Activated naive CD4-positive, alpha-beta T cell treated with anti-CD3 and anti-CD28 coated beads, Interleukin-2, amount 50 U/mL, for 16 hours (primary cell): ENCODE measurements around the gene DCTN5.
"Not testable (repeated sequence)": the region's sequence is repeated elsewhere in the genome, so short reads cannot be mapped to it uniquely, and the experiment has no call there.

Experiments
- DNase-seq: peaks from one replicate; pipeline ENCODE4 v3.0.0-alpha.2; 2020

Gene DCTN5

DNA sequence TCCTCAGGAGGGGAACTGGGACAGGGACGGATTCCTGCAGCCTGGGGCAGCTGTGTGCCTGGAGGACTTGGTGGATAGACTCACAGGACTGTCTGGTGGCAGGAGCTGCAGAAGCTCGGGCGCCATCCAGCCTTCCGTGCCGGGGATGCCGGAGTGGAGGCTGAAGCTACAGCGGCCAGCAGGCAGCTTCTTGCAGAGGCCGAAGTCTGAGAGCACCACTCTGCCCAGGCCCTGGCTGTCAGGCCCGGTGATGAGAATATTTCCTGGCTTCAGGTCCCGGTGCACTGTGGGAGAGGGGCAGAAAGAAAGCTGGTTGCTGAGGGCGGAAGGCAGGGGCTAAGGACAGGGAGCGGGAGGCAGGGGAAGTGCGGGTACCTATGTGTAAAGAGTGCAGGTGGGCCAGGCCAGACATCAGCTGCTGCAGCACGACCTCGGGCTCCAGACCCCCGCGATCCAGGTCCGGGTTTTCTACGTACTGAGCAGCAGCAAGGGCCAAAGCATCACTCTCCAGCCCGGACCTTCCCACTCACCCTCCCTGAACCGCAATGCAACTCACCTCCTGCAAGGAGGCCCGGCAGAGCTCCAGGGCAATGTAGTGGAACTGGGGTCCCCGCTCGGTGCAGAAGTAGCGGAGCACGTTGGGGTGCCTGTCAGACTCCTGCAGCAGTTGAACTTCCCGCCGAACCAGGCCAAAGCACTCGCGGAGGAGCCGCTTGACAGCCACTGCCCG is 53.5 kb downstream of the DCTN5 start:
- no peak for DNase-seq

DNA sequence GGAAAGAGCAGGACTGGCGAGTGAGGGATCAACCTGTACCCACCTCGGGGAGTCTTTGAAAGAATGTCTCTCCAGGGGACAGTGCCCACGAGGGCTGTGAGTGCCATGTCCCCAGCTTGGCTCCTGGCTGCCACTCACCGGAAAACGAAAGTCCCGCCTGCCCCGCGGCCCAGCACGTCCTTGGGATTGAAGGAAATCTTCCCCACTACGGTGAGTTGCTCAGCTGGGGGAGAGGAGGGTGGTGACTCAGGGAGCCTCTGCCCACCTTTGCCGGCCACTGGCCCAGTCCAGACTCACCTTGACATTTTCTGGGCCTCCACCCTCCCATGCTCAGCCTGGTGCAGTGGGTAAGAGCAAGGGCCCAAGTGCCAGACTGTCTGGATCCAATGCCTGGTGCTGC is 54.5 kb downstream of the DCTN5 start:
- DNase-seq: no peak

DNA sequence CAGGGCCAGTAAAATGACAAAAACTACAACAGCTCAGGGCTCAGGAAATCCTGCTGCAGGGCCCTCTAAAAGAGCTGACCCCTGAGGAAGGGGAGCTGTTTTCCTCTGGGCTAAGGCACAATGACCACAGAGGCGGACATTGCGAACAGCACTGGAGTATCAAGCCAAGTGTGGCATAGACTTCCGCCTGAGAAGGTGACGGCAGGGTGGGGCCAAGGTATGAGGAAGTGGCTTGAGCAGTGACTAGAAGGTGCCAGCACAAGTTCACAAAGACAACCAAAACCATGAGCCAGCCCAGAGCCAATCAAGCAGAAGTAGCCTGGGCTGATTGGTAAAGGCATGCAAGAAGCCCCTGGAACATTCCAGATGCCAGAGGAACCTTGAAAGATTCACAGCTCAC is 57.8 kb downstream of the DCTN5 start:
- DNase-seq: no peak

DNA sequence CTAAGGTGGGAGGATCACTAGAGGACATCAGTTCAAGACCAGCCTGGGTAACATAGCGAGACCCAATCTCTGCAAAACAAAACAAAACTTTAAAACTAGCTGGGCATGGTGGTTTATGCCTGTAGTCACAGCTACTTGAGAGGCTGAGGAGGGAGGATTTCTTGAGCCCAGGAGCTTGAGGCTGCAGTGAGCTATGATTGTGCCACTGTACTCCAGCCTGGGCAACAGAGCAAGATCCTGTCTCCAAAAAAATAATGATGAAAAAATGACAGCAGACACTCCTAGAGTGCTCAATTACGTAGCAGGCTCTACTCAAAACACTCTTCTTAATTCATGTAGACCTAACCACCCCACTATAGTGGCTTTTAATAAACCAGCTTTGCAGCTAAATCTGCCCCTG is 58.8 kb downstream of the DCTN5 start:
- DNase-seq: no peak

DNA sequence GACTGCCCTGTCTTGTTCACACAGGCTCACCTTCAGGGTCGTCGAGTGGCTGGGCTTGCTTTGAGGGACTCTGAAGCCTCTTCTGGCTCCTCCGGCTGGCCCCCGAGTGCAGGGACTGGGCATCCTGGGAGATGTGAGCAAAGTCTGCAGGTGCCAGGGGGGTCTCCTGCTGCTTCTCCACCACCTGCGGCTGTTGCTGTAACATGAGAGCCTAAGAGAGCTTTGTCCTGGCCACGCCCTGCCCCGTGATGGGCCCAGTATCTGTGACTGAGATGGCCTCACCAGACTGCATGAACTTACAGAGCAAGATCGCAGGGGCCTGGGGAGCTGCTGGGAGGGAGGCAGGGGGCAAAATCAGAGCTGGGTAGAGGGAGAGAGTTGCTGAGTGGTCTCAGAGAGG is 59.2 kb downstream of the DCTN5 start:
- DNase-seq: no peak

- no peak for DNase-seq
Observed at GRCh38 chr16:23701045-23701444, 59.8 kb downstream of the DCTN5 start.

DNA sequence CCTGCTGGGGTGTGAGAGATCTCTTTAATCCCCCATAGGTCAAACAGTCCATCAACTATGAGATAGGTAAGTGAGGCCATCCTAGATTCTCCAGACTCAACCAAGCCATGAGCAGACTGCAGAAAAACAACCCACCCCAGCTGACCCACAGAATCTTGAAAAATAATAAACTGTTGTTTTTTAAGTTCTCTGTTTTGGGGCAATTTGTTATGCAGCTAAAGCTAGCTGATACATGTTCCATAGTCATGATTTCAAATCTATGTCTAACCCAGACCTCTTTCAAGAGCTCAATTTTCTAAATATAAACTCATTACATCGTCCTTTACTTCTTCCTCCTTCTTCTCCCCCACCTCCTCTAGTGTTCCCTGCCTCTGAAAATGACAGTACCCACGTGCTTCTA is 61.7 kb downstream of the DCTN5 start:
- no peak for DNase-seq

DNA sequence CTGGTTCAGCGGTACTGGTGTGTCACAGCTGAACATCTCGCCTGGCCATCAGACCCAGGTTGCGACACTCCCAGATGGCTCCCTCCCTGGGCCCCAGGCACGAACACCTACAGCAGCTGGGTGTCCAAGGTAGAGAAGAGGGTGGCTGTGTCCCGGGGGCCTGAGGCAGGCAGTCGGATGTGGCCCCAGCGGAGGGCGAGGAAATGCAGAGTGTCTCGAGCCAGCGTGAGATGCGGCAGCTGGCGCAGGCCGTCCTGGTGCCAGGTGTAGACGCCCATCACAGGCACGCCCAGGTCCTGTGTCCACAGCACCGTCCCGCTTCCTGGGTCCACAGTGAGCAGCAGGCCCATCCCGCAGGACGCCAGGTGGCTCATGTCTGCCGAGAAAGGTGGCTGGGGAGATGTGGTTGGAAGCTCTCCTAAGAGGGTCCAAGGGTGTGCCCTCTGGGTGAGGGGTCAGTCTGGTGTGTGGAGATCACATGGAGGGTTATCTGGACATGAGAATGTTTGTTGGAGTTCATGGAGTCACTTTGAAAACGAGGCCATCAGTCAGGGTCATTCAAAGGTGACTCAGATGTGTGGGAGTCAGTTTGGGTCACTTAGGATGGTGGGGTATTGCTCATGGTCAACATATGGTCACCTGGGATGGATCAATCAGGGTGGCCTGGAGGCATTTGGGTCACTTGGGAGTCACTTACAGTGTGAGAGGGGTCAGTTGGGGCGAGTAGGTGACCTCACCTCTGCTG is 63.7 kb downstream of the DCTN5 start:
- no peak for DNase-seq

- DNase-seq: no peak
Observed at GRCh38 chr16:23705517-23705902, 64.2 kb downstream of the DCTN5 start.

- no peak for DNase-seq
Observed at GRCh38 chr16:23706439-23706838, 65.2 kb downstream of the DCTN5 start.

GRCh38 chr16:23709536-23709935 is 68.3 kb downstream of the DCTN5 start:
- no peak for DNase-seq

DNA sequence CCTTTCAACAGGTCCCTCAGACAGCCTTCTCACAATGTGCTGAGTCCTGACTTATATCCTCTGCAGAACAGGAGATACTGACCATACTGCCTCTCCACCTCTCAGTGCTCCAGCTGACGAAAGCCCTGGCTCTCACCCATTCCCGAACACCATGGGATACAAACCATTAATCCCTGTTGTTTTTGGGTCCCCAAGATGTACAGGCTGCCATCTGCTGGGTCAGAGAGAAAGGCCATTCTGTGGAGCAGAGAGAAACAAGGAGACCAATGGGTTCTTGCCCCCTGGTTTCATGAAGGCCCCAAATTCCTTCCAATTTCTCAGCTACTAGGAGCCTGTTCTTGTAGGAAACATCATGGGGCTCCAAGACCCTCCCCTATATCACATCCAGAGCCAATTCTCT is 68.7 kb downstream of the DCTN5 start:
- no peak for DNase-seq

- DNase-seq: no peak
Observed at GRCh38 chr16:23710504-23710903, 69.2 kb downstream of the DCTN5 start.

DNA sequence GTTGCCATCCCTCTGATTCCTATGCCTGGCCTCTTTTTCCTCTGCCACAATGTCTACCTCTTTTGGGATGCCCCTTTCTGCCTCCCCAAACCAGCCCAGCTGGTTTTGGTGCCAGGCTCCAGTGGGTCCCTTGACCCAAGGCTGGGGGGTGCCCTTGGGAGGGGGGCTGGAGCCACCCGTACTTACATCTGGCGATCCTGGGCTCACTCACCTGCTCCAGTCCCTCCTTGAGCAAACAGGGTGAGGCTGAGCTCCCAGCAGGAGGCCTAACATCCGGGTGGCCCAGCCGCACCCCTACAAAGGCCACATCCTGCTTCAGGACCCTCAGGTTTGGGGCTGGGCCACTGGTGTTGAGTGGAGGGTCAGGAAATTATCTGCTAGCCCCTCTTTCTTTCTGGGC is 70.5 kb downstream of the DCTN5 start:
- no peak for DNase-seq

DNA sequence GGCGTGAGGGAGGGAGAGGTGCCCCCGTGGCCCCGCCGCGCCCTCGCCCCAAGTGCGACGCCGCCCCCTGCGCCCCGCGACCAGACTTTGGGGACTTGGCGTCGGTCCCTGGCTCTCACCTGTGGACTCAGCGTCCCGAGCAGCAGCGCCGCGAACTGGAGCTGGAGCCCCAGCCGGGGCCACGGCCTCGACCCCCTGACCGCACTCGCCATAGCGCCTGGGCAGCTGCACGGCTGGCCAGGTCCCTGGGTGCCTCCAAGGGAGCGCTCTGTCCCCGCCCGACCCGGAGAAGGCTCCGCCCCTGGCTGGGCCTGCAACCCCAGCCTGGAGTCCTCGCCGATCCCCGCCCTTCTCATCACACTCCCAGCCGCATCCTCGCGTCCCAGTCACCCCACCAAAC is 71.7 kb downstream of the DCTN5 start, which contains the start of gene ERN2:
Gene ERN2 (minus strand): TSS at position 247 of the 400 bp plus-strand sequence. CDS start 35 bp downstream, at position 212.
- no peak for DNase-seq

GRCh38 chr16:23716484-23716883 is 75.2 kb downstream of the DCTN5 start:
- DNase-seq: no peak

- not testable (repeated sequence) for DNase-seq
Observed at GRCh38 chr16:23722613-23723240, 81.5 kb downstream of the DCTN5 start.

DNA sequence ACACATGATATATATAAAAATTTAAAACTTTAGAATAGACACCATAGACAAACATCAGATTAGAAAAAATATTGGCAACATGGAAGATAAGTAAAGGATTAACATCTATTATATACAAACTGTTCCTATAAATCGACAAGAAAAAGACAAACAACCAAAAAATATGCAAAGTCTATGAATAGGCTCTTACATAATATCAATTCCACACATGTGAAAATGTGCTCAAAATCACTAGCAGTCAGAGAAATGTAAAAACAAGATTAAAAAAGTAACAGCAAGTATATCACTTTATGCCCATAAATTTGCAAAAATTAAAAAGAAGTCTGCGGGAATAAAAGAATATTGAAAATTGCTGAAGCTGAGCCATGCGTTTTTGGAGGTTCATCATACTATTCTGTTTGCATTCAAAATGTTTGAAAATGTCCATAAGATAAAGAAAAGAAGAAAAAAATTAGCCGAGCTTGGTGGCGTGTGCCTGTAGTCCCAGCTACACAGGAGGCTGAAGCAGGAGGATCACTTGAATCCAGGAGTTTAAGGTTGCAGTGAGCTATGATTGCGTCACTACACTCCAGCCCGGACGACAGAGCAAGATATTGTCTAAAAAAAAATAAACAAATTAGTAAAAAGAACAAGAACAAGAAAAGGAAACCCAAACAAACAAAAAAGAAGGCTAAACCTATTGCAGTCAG is 83.0 kb downstream of the DCTN5 start:
- DNase-seq: no peak

DNA sequence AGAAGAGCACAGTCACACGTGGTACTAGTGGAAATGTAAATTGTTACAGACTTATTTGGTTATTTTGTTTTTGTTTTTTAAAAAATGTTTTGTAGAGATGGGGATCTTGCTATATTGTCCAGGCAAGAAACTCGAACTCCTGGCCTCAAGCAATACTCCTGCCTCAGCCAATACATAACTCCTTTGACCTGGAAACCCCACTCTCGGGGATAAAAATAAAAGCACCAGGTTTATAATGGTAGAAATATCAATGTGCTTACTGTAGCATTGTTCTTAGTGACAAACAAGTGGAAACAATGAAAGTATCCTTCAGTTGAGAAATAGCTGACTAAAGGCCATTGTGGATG is 83.5 kb downstream of the DCTN5 start:
- DNase-seq: no peak

GRCh38 chr16:23726710-23727109 is 85.4 kb downstream of the DCTN5 start:
- no peak for DNase-seq
